HUES48 (cell line): ENCODE results near the gene EIF3J.

Experiments used
- H3K27ac ChIP-seq: one replicate; pipeline ENCODE4 v1.7.0; 2013; ENCODE audit warnings: low read depth, low read length, inconsistent platforms
- H3K27me3 ChIP-seq: 2 replicates; pipeline ENCODE4 v1.6.1; 2013; ENCODE audit warnings: mild to moderate bottlenecking, low read length; ENCODE audit not compliant: control insufficient read depth, insufficient read depth
- H3K36me3 ChIP-seq: 2 replicates; pipeline ENCODE4 v1.6.1; 2013; ENCODE audit warnings: low read length; ENCODE audit not compliant: control insufficient read depth, insufficient read depth
- H3K4me1 ChIP-seq: 2 replicates; pipeline ENCODE4 v1.6.1; 2013; ENCODE audit warnings: mild to moderate bottlenecking, low read length; ENCODE audit not compliant: control insufficient read depth, insufficient read depth
- H3K4me3 ChIP-seq: 2 replicates; pipeline ENCODE4 v1.5.1; 2013; ENCODE audit warnings: mild to moderate bottlenecking, low read depth, low read length
- H3K9ac ChIP-seq: 2 replicates; pipeline ENCODE4 v1.6.1; 2013; ENCODE audit warnings: mild to moderate bottlenecking, low read depth, low read length, moderate library complexity
- H3K9me3 ChIP-seq: 2 replicates; pipeline ENCODE4 v1.6.1; 2013; ENCODE audit warnings: low read length; ENCODE audit not compliant: control insufficient read depth, insufficient read depth

Gene EIF3J, protein sequence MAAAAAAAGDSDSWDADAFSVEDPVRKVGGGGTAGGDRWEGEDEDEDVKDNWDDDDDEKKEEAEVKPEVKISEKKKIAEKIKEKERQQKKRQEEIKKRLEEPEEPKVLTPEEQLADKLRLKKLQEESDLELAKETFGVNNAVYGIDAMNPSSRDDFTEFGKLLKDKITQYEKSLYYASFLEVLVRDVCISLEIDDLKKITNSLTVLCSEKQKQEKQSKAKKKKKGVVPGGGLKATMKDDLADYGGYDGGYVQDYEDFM

GRCh38 chr15:44536962-44537734 lies at the start of gene EIF3J:
Gene EIF3J (plus strand): TSS chr15:44537147. CDS start chr15:44537195, 48 bp downstream.
- peak within 1 kb of the TSS; percentile 89 for H3K9ac ChIP-seq
- H3K27me3 ChIP-seq = no peaks in the 10 kb centered on the region
- peak within 1 kb of the TSS; percentile 99 for H3K27ac ChIP-seq
- H3K9me3 ChIP-seq = no peaks in the 10 kb centered on the region
- peaks cover 8% of the 10 kb centered on the region for H3K4me1 ChIP-seq
- peak within 1 kb of the TSS; percentile 89 for H3K4me3 ChIP-seq
- peaks cover 32% of the 10 kb centered on the region for H3K36me3 ChIP-seq

DNA sequence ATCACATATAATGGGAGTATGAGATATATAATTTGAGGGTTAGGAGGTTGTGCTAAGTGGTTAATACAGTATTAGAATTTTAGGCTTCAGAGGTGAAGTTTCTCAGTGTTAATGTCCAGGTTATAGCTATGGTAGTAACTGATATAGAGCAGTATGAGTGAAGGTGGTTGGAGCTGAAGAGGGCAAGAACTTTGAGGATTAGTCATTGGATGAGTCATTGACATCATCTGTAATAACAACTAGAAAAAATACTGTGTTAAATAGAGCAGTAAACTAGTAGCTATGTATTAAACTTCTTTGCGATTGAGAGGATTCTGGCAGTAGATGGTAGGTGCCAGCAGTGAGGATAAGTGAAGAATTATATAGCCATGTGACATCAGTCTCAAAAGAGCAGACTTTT lies 47.5 kb upstream of the EIF3J start:
- H3K4me3 ChIP-seq = no peak overlapping the region
- peaks cover 78% of the 10 kb centered on the region for H3K36me3 ChIP-seq
- H3K27me3 ChIP-seq = no peaks in the 10 kb centered on the region
- H3K27ac ChIP-seq = no peak overlapping the region
- H3K4me1 ChIP-seq = no peaks in the 10 kb centered on the region
- no peak overlapping the region for H3K9ac ChIP-seq
- H3K9me3 ChIP-seq = no peaks in the 10 kb centered on the region

DNA sequence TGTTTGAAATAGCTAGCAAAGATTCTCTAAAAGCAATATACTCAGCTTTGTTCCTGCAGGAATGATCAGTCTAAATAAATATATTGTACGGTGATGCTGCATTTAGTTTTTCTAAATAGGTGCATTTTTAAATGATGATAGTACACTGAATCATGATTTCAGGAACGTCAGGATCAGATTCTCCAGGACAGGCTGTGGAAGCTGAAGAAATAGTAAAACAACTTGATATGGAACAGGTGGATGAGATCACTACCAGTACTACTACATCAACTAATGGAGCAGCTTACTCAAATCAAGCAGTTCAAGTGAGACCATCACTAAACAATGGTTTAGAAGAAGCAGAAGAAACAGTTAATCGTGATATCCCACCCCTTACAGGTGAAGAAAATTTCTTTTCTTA lies 46.3 kb upstream of the EIF3J start:
- no peak overlapping the region for H3K4me3 ChIP-seq
- peaks cover 74% of the 10 kb centered on the region for H3K36me3 ChIP-seq
- H3K27ac ChIP-seq = no peak overlapping the region
- H3K4me1 ChIP-seq = no peaks in the 10 kb centered on the region
- no peaks in the 10 kb centered on the region for H3K9me3 ChIP-seq
- H3K9ac ChIP-seq = no peak overlapping the region
- no peaks in the 10 kb centered on the region for H3K27me3 ChIP-seq

- H3K9ac ChIP-seq = no peak overlapping the region
- H3K4me1 ChIP-seq = no peaks in the 10 kb centered on the region
- no peak overlapping the region for H3K27ac ChIP-seq
- no peaks in the 10 kb centered on the region for H3K9me3 ChIP-seq
- peaks cover 76% of the 10 kb centered on the region for H3K36me3 ChIP-seq
- no peaks in the 10 kb centered on the region for H3K27me3 ChIP-seq
- H3K4me3 ChIP-seq = no peak overlapping the region
Measured at GRCh38 chr15:44492040-44492439, 44.9 kb upstream of the EIF3J start.

DNA sequence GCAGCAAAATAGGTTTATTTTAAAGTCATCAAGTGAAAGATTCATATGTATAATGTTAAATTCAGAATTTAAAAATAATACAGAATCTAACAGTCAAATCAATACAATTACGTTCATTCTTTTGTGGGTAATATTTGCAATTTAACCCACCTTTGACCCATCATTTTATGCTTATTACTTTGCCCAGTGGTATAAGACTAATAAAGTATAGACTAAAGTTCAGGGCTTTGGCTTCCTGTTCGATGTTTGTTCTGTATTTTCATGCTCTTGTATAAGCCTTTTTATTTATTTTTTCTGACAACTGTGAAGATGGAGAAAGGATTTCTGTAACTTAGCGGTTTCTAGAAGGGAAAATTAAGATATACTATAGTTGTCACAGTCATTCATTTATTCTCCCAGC lies 44.3 kb upstream of the EIF3J start:
- Histone ChIP-seq H3K27ac (no peak overlapping the region), H3K9me3 (no peaks in the 10 kb centered on the region), H3K4me1 (no peaks in the 10 kb centered on the region), H3K9ac (no peak overlapping the region), H3K36me3 (peaks cover 75% of the 10 kb centered on the region), H3K4me3 (no peak overlapping the region), H3K27me3 (no peaks in the 10 kb centered on the region)

DNA sequence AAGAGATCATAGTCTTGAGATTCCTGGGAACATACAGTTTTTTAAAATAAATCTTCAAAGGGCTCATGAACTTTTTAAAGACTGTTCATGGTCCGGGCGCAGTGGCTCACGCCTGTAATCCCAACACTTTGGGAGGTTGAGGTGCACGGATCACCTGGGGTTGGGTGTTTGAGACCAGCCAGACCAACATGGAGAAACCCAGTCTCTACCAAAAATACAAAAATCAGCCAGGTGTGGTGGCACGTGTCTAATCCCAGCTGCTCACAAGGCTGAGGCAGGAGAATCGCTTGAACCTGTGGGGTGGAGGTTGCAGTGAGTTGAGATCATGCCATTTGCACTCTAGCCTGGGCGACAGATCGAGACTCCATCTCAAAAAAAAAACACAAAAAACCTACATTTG lies 41.4 kb upstream of the EIF3J start:
- H3K9ac ChIP-seq = no peak overlapping the region

GRCh38 chr15:44500555-44500954 lies 36.4 kb upstream of the EIF3J start:
- peaks cover 81% of the 10 kb centered on the region for H3K36me3 ChIP-seq
- no peaks in the 10 kb centered on the region for H3K27me3 ChIP-seq
- no peak overlapping the region for H3K27ac ChIP-seq
- H3K9ac ChIP-seq = no peak overlapping the region
- no peaks in the 10 kb centered on the region for H3K4me1 ChIP-seq
- H3K9me3 ChIP-seq = no peaks in the 10 kb centered on the region
- no peak overlapping the region for H3K4me3 ChIP-seq

More for the DNA sequence above, 41.4 kb upstream of the EIF3J start:
- Histone ChIP-seq H3K9me3 (no peaks in the 10 kb centered on the region), H3K27ac (no peak overlapping the region), H3K4me3 (no peak overlapping the region), H3K27me3 (no peaks in the 10 kb centered on the region), H3K4me1 (no peaks in the 10 kb centered on the region), H3K36me3 (peaks cover 82% of the 10 kb centered on the region)

DNA sequence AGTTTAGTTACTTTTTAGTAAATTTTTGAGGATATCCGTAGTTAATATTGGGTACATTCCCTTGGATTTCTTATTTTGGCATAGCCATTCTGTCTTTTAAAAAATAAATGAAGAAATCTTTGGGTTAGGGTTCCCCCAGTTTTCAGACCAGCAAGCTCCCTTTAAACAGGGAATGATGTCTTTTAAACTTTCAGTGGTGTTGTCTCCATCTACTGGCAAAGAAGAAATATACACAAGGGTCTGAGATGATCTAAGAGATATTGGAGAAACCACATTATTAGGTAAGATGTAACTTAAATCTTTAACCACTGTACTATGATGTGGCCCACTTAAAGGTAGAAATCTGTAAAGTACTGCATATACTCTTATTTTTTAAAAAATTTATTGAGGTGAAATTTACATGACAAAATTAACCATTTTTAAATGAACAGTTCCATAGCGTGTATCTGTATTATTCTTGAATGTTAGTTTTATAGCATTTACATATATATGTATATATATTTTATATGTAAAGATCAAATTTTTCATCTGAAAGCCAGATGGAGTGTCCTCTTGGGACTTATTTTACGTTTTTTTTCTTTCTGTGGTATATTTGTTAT lies 35.1 kb upstream of the EIF3J start:
- no peak overlapping the region for H3K27ac ChIP-seq
- no peak overlapping the region for H3K9ac ChIP-seq
- H3K4me3 ChIP-seq = no peak overlapping the region
- H3K27me3 ChIP-seq = no peaks in the 10 kb centered on the region
- peaks cover 74% of the 10 kb centered on the region for H3K36me3 ChIP-seq
- H3K4me1 ChIP-seq = no peaks in the 10 kb centered on the region
- no peaks in the 10 kb centered on the region for H3K9me3 ChIP-seq

- Histone ChIP-seq H3K4me3 (no peak overlapping the region), H3K27me3 (no peaks in the 10 kb centered on the region), H3K36me3 (peaks cover 75% of the 10 kb centered on the region), H3K9ac (no peak overlapping the region), H3K9me3 (no peaks in the 10 kb centered on the region), H3K27ac (no peak overlapping the region), H3K4me1 (no peaks in the 10 kb centered on the region)
Measured at GRCh38 chr15:44516436-44516835, 20.5 kb upstream of the EIF3J start.

GRCh38 chr15:44519537-44519936 lies 17.4 kb upstream of the EIF3J start:
- Histone ChIP-seq H3K27ac (no peak overlapping the region), H3K36me3 (peaks cover 84% of the 10 kb centered on the region)

DNA sequence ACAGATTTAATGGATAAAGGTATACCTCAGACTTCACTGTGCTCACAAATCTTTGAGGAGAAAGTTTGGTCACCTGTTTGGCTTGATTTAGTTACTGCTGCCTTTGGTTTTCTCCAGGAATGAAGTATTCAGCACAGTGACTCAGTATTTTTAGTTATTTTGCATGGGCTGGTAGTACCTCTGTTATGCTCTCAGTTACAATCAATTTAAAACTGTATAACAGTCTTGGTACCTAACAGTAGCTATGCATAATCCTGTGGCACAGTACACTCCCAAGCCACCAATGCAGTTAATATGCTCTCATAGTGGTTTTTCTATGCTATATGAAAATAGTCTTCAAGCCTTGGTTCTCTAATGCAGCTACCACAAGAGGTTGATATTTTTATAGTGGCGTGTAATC lies 11.9 kb upstream of the EIF3J start:
- Histone ChIP-seq H3K4me1 (no peaks in the 10 kb centered on the region), H3K4me3 (no peak overlapping the region), H3K9me3 (no peaks in the 10 kb centered on the region), H3K36me3 (peaks cover 68% of the 10 kb centered on the region), H3K9ac (no peak overlapping the region), H3K27ac (no peak overlapping the region), H3K27me3 (no peaks in the 10 kb centered on the region)

More at GRCh38 chr15:44519537-44519936, 17.4 kb upstream of the EIF3J start:
- Histone ChIP-seq H3K9me3 (no peaks in the 10 kb centered on the region), H3K4me1 (no peaks in the 10 kb centered on the region), H3K27me3 (no peaks in the 10 kb centered on the region), H3K4me3 (no peak overlapping the region), H3K9ac (no peak overlapping the region)
